Head of caudate nucleus (tissue), 42 donors: ENCODE results near the gene OR52A5.
"Not testable (repeated sequence)": the region's sequence is repeated elsewhere in the genome, so short reads cannot be mapped to it uniquely, and the experiment has no call there.

Experiments used
- DNase-seq, 42 donors: peaks; one replicate each; pipeline versions ENCODE4 v3.0.0 to v3.0.0-alpha.2; 2020 to 2021; ENCODE audit warnings: mixed read lengths in 7 of 42
- intact Hi-C: fragments of 100-400 bp; cut with DNase I; formaldehyde crosslinking; loops from one replicate; pipeline ENCODE4 v1.15.0; 2022

OR52A5 gene

GRCh38 chr11:5137996-5138395 is at the start of gene OR52A5:
Gene OR52A5 (minus strand): TSS chr11:5138356. CDS start chr11:5132642, 5,714 bp downstream.
- intact Hi-C loops = no loop called here
- DNase-seq = no peak

- DNase-seq = no peak
- intact Hi-C loops = no loop called here
Observed at GRCh38 chr11:5178046-5178837, 40.1 kb upstream of the OR52A5 start.

GRCh38 chr11:5174934-5175333 is 36.8 kb upstream of the OR52A5 start:
- intact Hi-C loops = no loop called here
- no peak for DNase-seq

GRCh38 chr11:5171856-5172255 is 33.7 kb upstream of the OR52A5 start:
- no peak for DNase-seq
- intact Hi-C loops = no loop called here

- intact Hi-C loops, DNase-seq: not testable (repeated sequence)
Observed at GRCh38 chr11:5165898-5166297, 27.7 kb upstream of the OR52A5 start.

- intact Hi-C loops, DNase-seq: not testable (repeated sequence)
Observed at GRCh38 chr11:5164807-5165206, 26.7 kb upstream of the OR52A5 start.

- intact Hi-C loops, DNase-seq: not testable (repeated sequence)
Observed at GRCh38 chr11:5161045-5161444, 22.9 kb upstream of the OR52A5 start.

- DNase-seq, intact Hi-C loops: not testable (repeated sequence)
Observed at GRCh38 chr11:5160217-5160616, 22.1 kb upstream of the OR52A5 start.

- DNase-seq = no peak
- intact Hi-C loops = no loop called here
Observed at GRCh38 chr11:5159806-5160205, 21.6 kb upstream of the OR52A5 start.

GRCh38 chr11:5154657-5155056 is 16.5 kb upstream of the OR52A5 start, which contains the start of gene OR52A1:
Gene OR52A1 (minus strand): TSS chr11:5154757. CDS start chr11:5152369, 2,388 bp downstream.
- no peak for DNase-seq
- intact Hi-C loops = no loop called here

- DNase-seq = no peak
- intact Hi-C loops = no loop called here
Observed at GRCh38 chr11:5153574-5154431, 15.6 kb upstream of the OR52A5 start.

- no peak for DNase-seq
- intact Hi-C loops = no loop called here
Observed at GRCh38 chr11:5151713-5152153, 13.6 kb upstream of the OR52A5 start.

GRCh38 chr11:5144206-5144605 is 6.0 kb upstream of the OR52A5 start:
- intact Hi-C loops, DNase-seq: not testable (repeated sequence)

- intact Hi-C loops = no loop called here
- DNase-seq = no peak
Observed at GRCh38 chr11:5137014-5137413, 1.1 kb downstream of the OR52A5 start.

- no peak for DNase-seq
- intact Hi-C loops = no loop called here
Observed at GRCh38 chr11:5136261-5136660, 1.9 kb downstream of the OR52A5 start.

- intact Hi-C loops = no loop called here
- no peak for DNase-seq
Observed at GRCh38 chr11:5131584-5132335, 6.4 kb downstream of the OR52A5 start.

GRCh38 chr11:5129457-5129877 is 8.7 kb downstream of the OR52A5 start:
- intact Hi-C loops = no loop called here
- DNase-seq = no peak

- no peak for DNase-seq
- intact Hi-C loops = no loop called here
Observed at GRCh38 chr11:5124891-5125620, 13.1 kb downstream of the OR52A5 start.
